H9 (cell line): Measurements from ENCODE around the gene UQCR11. TPM values are rescaled to one million over a fixed set of nuclear protein-coding genes. Genes with fewer than 3 reads are reported as not detected.
A peak's percentile ranks its signal among the peaks of the same experiment; 100 is the strongest.

ENCODE experiments used
- DNase-seq: peaks from one replicate; pipeline ENCODE4 v3.0.0-alpha.2; 2017
- H2AFZ ChIP-seq: one replicate; pipeline ENCODE4 v1.6.1; 2013; ENCODE audit warnings: mild to moderate bottlenecking, low read length, control low read depth, moderate library complexity
- H2AK5ac ChIP-seq: 2 replicates; pipeline ENCODE4 v1.6.1; 2013; ENCODE audit warnings: low read length, control low read depth, mixed read lengths; ENCODE audit not compliant: insufficient read length
- H2BK120ac ChIP-seq: one replicate; pipeline ENCODE4 v1.6.1; 2013; ENCODE audit warnings: low read depth, mild to moderate bottlenecking, low read length, control low read depth, inconsistent platforms; ENCODE audit not compliant: poor library complexity, severe bottlenecking
- H2BK12ac ChIP-seq: 2 replicates; pipeline ENCODE4 v1.6.1; 2013; ENCODE audit warnings: low read length, control low read depth, mixed read lengths, low read depth; ENCODE audit not compliant: insufficient read length
- H2BK15ac ChIP-seq: 2 replicates; pipeline ENCODE4 v1.6.1; 2013; ENCODE audit warnings: low read depth, low read length, control low read depth
- H2BK20ac ChIP-seq: one replicate; pipeline ENCODE4 v1.6.1; 2013; ENCODE audit warnings: low read depth, mild to moderate bottlenecking, low read length, control low read depth, inconsistent platforms; ENCODE audit not compliant: poor library complexity, severe bottlenecking
- H2BK5ac ChIP-seq: 2 replicates; pipeline ENCODE4 v1.6.1; 2013; ENCODE audit warnings: low read length, control low read depth, mixed read lengths; ENCODE audit not compliant: insufficient read length
- H3K14ac ChIP-seq: 2 replicates; pipeline ENCODE4 v1.6.1; 2013; ENCODE audit warnings: low read length, control low read depth; ENCODE audit not compliant: insufficient read depth
- H3K18ac ChIP-seq: 2 replicates; pipeline ENCODE4 v1.6.1; 2013; ENCODE audit warnings: low read depth, mild to moderate bottlenecking, mixed read lengths, low read length, control low read depth; ENCODE audit not compliant: insufficient read length
- H3K23ac ChIP-seq: 2 replicates; pipeline ENCODE4 v1.6.1; 2013; ENCODE audit warnings: low read length, control low read depth, mixed read lengths, low read depth; ENCODE audit not compliant: insufficient read length
- H3K23me2 ChIP-seq: 2 replicates; pipeline ENCODE4 v1.6.1; 2013; ENCODE audit warnings: low read depth, mild to moderate bottlenecking, mixed read lengths, low read length, control low read depth; ENCODE audit not compliant: insufficient read length, poor library complexity, severe bottlenecking
- H3K27ac ChIP-seq: 2 replicates; pipeline ENCODE4 v1.5.1; 2013; ENCODE audit warnings: low read length, control low read depth, mixed read lengths, low read depth; ENCODE audit not compliant: insufficient read length
- H3K27me3 ChIP-seq: 2 replicates; pipeline ENCODE4 v1.6.1; 2013; ENCODE audit warnings: low read length, control low read depth, inconsistent platforms; ENCODE audit not compliant: insufficient read depth
- H3K4ac ChIP-seq: 2 replicates; pipeline ENCODE4 v1.6.1; 2013; ENCODE audit warnings: low read depth, mild to moderate bottlenecking, control low read depth, inconsistent platforms, low read length, moderate library complexity
- H3K4me1 ChIP-seq: 2 replicates; pipeline ENCODE4 v1.6.1; 2013; ENCODE audit warnings: low read length, control low read depth, inconsistent platforms; ENCODE audit not compliant: insufficient read depth
- H3K4me2 ChIP-seq: 2 replicates; pipeline ENCODE4 v1.6.1; 2013; ENCODE audit warnings: low read length, control low read depth, mixed read lengths; ENCODE audit not compliant: insufficient read length, insufficient read depth
- H3K56ac ChIP-seq: 2 replicates; pipeline ENCODE4 v1.6.1; 2013; ENCODE audit warnings: low read depth, mild to moderate bottlenecking, mixed read lengths, low read length, control low read depth; ENCODE audit not compliant: insufficient read length
- H3K79me1 ChIP-seq: 2 replicates; pipeline ENCODE4 v1.6.1; 2013; ENCODE audit warnings: low read depth, mild to moderate bottlenecking, moderate library complexity, low read length, control low read depth, inconsistent platforms; ENCODE audit not compliant: insufficient read depth, poor library complexity, severe bottlenecking
- H3K79me2 ChIP-seq: 2 replicates; pipeline ENCODE4 v1.6.1; 2013; ENCODE audit warnings: low read length, control low read depth, inconsistent platforms; ENCODE audit not compliant: insufficient read depth
- H3K9ac ChIP-seq: 2 replicates; pipeline ENCODE4 v1.6.1; 2013; ENCODE audit warnings: low read length, control low read depth, mixed read lengths; ENCODE audit not compliant: insufficient read length; ENCODE audit errors: extremely low read depth
- H3K9me3 ChIP-seq: one replicate; pipeline ENCODE4 v1.6.1; 2013; ENCODE audit warnings: low read depth, low read length, inconsistent platforms; ENCODE audit not compliant: control insufficient read depth
- H3T11ph ChIP-seq: one replicate; pipeline ENCODE4 v1.6.1; 2013; ENCODE audit warnings: mild to moderate bottlenecking, low read length, control low read depth, inconsistent platforms
- H4K20me1 ChIP-seq: one replicate; pipeline ENCODE4 v1.6.1; 2013; ENCODE audit not compliant: control insufficient read depth, insufficient read length, insufficient read depth
- H4K5ac ChIP-seq: 2 replicates; pipeline ENCODE4 v1.6.1; 2013; ENCODE audit warnings: low read depth, mild to moderate bottlenecking, mixed read lengths, low read length, control low read depth; ENCODE audit not compliant: insufficient read length
- H4K8ac ChIP-seq: replicated peaks from 2 replicates; pipeline ENCODE4 v1.6.1; 2013; ENCODE audit warnings: low read length, control low read depth, mixed read lengths, low read depth; ENCODE audit not compliant: insufficient read length
- H4K91ac ChIP-seq: 2 replicates; pipeline ENCODE4 v1.6.1; 2013; ENCODE audit warnings: low read depth, mild to moderate bottlenecking, moderate library complexity, mixed read lengths, low read length, control low read depth; ENCODE audit not compliant: insufficient read length
- H3K27ac Mint-ChIP-seq, 3 experiments: 2 replicates in 2 of 3; 3 replicates in 1 of 3; pipeline ENCODE4 v1.8.0; 2020 to 2021; ENCODE audit warnings: mixed read lengths in 3 of 3, mild to moderate bottlenecking in 1 of 3, moderate library complexity in 1 of 3
- H3K27me3 Mint-ChIP-seq: 2 replicates; pipeline ENCODE4 v1.8.0; 2021; ENCODE audit warnings: low read depth, mild to moderate bottlenecking, moderate library complexity, mixed read lengths
- H3K36me3 Mint-ChIP-seq, 3 experiments: 2 replicates in 2 of 3; 3 replicates in 1 of 3; pipeline ENCODE4 v1.8.0; 2020 to 2021; ENCODE audit warnings: low read depth in 3 of 3, mixed read lengths in 3 of 3; ENCODE audit not compliant: insufficient read depth in 1 of 3
- H3K4me1 Mint-ChIP-seq, 2 experiments: 2 replicates each; pipeline ENCODE4 v1.8.0; 2020; ENCODE audit warnings: mixed read lengths in 2 of 2
- H3K4me3 Mint-ChIP-seq, 2 experiments: 2 replicates in 1 of 2; 3 replicates in 1 of 2; pipeline ENCODE4 v1.8.0; 2020 to 2021; ENCODE audit warnings: mild to moderate bottlenecking in 2 of 2, mixed read lengths in 2 of 2, moderate library complexity in 1 of 2
- H3K9me3 Mint-ChIP-seq, 2 experiments: 2 replicates in 1 of 2; 3 replicates in 1 of 2; pipeline ENCODE4 v1.8.0; 2020; ENCODE audit warnings: mild to moderate bottlenecking in 2 of 2, mixed read lengths in 2 of 2, moderate library complexity in 1 of 2
- CTCF ChIP-seq: fragments of 200-600 bp; sonication (generic); conservative IDR thresholded peaks from 3 replicates; pipeline ENCODE4 v1.8.0; 2021; ENCODE audit warnings: antibody characterized with exemption, mild to moderate bottlenecking
- WGBS: extraction: QIAGEN DNeasy Blood & Tissue Kit; methylation state at CpG from one replicate; pipeline ENCODE4 v1.1.7; 2013; ENCODE audit warnings: missing lambda C conversion rate, low lambda C conversion rate, mixed read lengths; ENCODE audit not compliant: insufficient read length; ENCODE audit errors: extremely low coverage; 5-methylcytosine and 5-hydroxymethylcytosine counted together
- total RNA-seq: library from RNA; stranded (reverse); gene quantifications from 2 replicates; pipeline ENCODE4 v1.2.1, GENCODE V29; 2021

The UQCR11 gene
- total RNA-seq, 1 experiment from 2014 or later = 174 TPM

GRCh38 chr19:1598777-1599459 is 6.3 kb downstream of the UQCR11 start:
- Histone ChIP-seq H3K18ac (no peak overlapping the region), H3K9me3 (no peaks in the 10 kb centered on the region), H3K79me1 (no peaks in the 10 kb centered on the region), H2AFZ (no peak overlapping the region), H2BK15ac (no peak overlapping the region), H3T11ph (no peak overlapping the region), H3K4me2 (no peak overlapping the region), H2BK12ac (no peak overlapping the region), H3K14ac (no peak overlapping the region), H2AK5ac (no peak overlapping the region), H2BK5ac (no peak overlapping the region), H3K4me1 (no peaks in the 10 kb centered on the region), H4K20me1 (no peaks in the 10 kb centered on the region), H3K4ac (no peak overlapping the region), H3K27me3 (no peaks in the 10 kb centered on the region), H3K56ac (no peak overlapping the region), H3K9ac (no peak overlapping the region), H4K5ac (no peak overlapping the region), H4K8ac (no peak overlapping the region), H3K23me2 (no peaks in the 10 kb centered on the region), H4K91ac (no peak overlapping the region), H2BK20ac (no peak overlapping the region), H2BK120ac (no peak overlapping the region), H3K23ac (no peak overlapping the region), H3K79me2 (peaks cover 16% of the 10 kb centered on the region; the same call in 1 of the 2 replicates), H3K27ac (no peak overlapping the region)
- no peak for TF ChIP-seq CTCF
- Mint-ChIP-seq H3K27me3 (no peaks in the 10 kb centered on the region), H3K9me3 (no peaks in the 10 kb centered on the region), H3K27ac (peak overlapping the region in 1 of 3 experiments; percentile 72; a peak in 1 of 7 replicates), H3K4me1 (peaks cover 4 to 5% of the 10 kb centered on the region in 2 experiments; a peak in 2 of 4 replicates), H3K4me3 (no peak overlapping the region), H3K36me3 (peaks cover 17 to 44% (median 42%) of the 10 kb centered on the region in 3 experiments)
- no CpG with 5 or more reads among the region's 20 CpGs for WGBS
- DNase-seq = no peak
